ENCODE measurements around the gene ST6GAL1. TPM values are rescaled to one million over a fixed set of nuclear protein-coding genes. Genes with fewer than 3 reads are reported as not detected.

Gene ST6GAL1
- total and polyA plus RNA-seq, 10 of the 15 experiments (the other 5 are each of a cell fraction or from before 2014, with no cell fraction given) = 74.2 to 248 (median 149) TPM

- TF ChIP-seq PRDM15 (CRISPR knock-in tag; IDR thresholded peaks at IDR 0.05) = no peak
- TF ChIP-seq MTA2 (IDR thresholded peaks at IDR 0.05; ENCODE audit: low read depth) = peak; percentile 64; the same call in 1 of the 2 replicates
- TF ChIP-seq ZBTB33 (IDR thresholded peaks at IDR 0.05) = no peak
- no peak for TF ChIP-seq ZNF622 (IDR thresholded peaks at IDR 0.05)
- TF ChIP-seq NBN (IDR thresholded peaks at IDR 0.05) = peak; percentile 92
- TF ChIP-seq SUZ12 (IDR thresholded peaks at IDR 0.05; ENCODE audit: unreplicated experiment) = no peak
- TF ChIP-seq RFX5 (IDR thresholded peaks at IDR 0.05; ENCODE audit: low read depth, low read length) = no peak
- no peak for TF ChIP-seq IRF5 (IDR thresholded peaks at IDR 0.05; ENCODE audit: borderline replicate concordance)
- peak; percentile 61 for TF ChIP-seq YY1 (IDR thresholded peaks at IDR 0.05; ENCODE audit: low read depth, low read length)
- TF ChIP-seq NFYB (IDR thresholded peaks at IDR 0.05; ENCODE audit: insufficient read depth, low read depth, low read length) = no peak
- no peak for TF ChIP-seq NR2F1 (conservative IDR thresholded peaks at IDR 0.05)
- no peak for TF ChIP-seq MYC (IDR thresholded peaks at IDR 0.05; ENCODE audit: insufficient read depth, insufficient read length, insufficient replicate concordance, low read length, severe bottlenecking)
- no peak for TF ChIP-seq BCL11A (IDR thresholded peaks at IDR 0.05; ENCODE audit: low read depth, low read length)
- no peak for TF ChIP-seq NR2C1 (IDR thresholded peaks at IDR 0.05)
- TF ChIP-seq SMARCA5 (IDR thresholded peaks at IDR 0.05) = no peak
- TF ChIP-seq ZNF384 (IDR thresholded peaks at IDR 0.05; ENCODE audit: borderline replicate concordance, low read depth, low read length) = no peak
- TF ChIP-seq KDM1A (IDR thresholded peaks at IDR 0.05; ENCODE audit: borderline replicate concordance) = no peak
- TF ChIP-seq YBX1 (IDR thresholded peaks at IDR 0.05) = no peak
- TF ChIP-seq, protein P1, sequence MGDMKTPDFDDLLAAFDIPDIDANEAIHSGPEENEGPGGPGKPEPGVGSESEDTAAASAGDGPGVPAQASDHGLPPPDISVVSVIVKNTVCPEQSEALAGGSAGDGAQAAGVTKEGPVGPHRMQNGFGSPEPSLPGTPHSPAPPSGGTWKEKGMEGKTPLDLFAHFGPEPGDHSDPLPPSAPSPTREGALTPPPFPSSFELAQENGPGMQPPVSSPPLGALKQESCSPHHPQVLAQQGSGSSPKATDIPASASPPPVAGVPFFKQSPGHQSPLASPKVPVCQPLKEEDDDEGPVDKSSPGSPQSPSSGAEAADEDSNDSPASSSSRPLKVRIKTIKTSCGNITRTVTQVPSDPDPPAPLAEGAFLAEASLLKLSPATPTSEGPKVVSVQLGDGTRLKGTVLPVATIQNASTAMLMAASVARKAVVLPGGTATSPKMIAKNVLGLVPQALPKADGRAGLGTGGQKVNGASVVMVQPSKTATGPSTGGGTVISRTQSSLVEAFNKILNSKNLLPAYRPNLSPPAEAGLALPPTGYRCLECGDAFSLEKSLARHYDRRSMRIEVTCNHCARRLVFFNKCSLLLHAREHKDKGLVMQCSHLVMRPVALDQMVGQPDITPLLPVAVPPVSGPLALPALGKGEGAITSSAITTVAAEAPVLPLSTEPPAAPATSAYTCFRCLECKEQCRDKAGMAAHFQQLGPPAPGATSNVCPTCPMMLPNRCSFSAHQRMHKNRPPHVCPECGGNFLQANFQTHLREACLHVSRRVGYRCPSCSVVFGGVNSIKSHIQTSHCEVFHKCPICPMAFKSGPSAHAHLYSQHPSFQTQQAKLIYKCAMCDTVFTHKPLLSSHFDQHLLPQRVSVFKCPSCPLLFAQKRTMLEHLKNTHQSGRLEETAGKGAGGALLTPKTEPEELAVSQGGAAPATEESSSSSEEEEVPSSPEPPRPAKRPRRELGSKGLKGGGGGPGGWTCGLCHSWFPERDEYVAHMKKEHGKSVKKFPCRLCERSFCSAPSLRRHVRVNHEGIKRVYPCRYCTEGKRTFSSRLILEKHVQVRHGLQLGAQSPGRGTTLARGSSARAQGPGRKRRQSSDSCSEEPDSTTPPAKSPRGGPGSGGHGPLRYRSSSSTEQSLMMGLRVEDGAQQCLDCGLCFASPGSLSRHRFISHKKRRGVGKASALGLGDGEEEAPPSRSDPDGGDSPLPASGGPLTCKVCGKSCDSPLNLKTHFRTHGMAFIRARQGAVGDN (IDR thresholded peaks at IDR 0.05) = no peak
- TF ChIP-seq, protein P2, sequence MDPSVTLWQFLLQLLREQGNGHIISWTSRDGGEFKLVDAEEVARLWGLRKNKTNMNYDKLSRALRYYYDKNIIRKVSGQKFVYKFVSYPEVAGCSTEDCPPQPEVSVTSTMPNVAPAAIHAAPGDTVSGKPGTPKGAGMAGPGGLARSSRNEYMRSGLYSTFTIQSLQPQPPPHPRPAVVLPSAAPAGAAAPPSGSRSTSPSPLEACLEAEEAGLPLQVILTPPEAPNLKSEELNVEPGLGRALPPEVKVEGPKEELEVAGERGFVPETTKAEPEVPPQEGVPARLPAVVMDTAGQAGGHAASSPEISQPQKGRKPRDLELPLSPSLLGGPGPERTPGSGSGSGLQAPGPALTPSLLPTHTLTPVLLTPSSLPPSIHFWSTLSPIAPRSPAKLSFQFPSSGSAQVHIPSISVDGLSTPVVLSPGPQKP (IDR thresholded peaks at IDR 0.05; ENCODE audit: low read depth, low read length) = no peak
These were observed 94.9 kb downstream of the ST6GAL1 start (continued) for GRCh38 chr3:187025254-187025655.

Measured in GM12878 (cell line).